ENCODE measurements around the gene KRTAP10-7.

Gene KRTAP10-7

GRCh38 chr21:44602463-44602850, 2.1 kb downstream of the KRTAP10-7 start:
- TF ChIP-seq REST (IDR thresholded peaks at IDR 0.05; ENCODE audit: insufficient read depth in 1 of 2, low read depth in 2 of 2, low read length in 2 of 2) (no peak), SIN3A (IDR thresholded peaks at IDR 0.05; ENCODE audit: borderline replicate concordance, insufficient read depth, low read length) (no peak), FOXP2 (optimal IDR thresholded peaks at IDR 0.05; ENCODE audit: borderline replicate concordance, extremely low read depth, extremely low read length, insufficient read depth) (no peak), POLR2AphosphoS5 (IDR thresholded peaks at IDR 0.05; ENCODE audit: low read depth, low read length) (no peak), TAF1 (IDR thresholded peaks at IDR 0.05; ENCODE audit: borderline replicate concordance, insufficient read depth, low read length) (no peak)

GRCh38 chr21:44603109-44603875, 2.9 kb downstream of the KRTAP10-7 start:
- TF ChIP-seq FOXP2 (optimal IDR thresholded peaks at IDR 0.05; ENCODE audit: borderline replicate concordance, extremely low read depth, extremely low read length, insufficient read depth): no peak
- TF ChIP-seq SIN3A (IDR thresholded peaks at IDR 0.05; ENCODE audit: borderline replicate concordance, insufficient read depth, low read length): no peak
- no peak for TF ChIP-seq REST (IDR thresholded peaks at IDR 0.05; ENCODE audit: insufficient read depth in 1 of 2, low read depth in 2 of 2, low read length in 2 of 2)
- TF ChIP-seq TAF1 (IDR thresholded peaks at IDR 0.05; ENCODE audit: borderline replicate concordance, insufficient read depth, low read length): no peak
- TF ChIP-seq POLR2AphosphoS5 (IDR thresholded peaks at IDR 0.05; ENCODE audit: low read depth, low read length): no peak

GRCh38 chr21:44603911-44604310, 3.5 kb downstream of the KRTAP10-7 start:
- TF ChIP-seq SIN3A (IDR thresholded peaks at IDR 0.05; ENCODE audit: borderline replicate concordance, insufficient read depth, low read length) (no peak), POLR2AphosphoS5 (IDR thresholded peaks at IDR 0.05; ENCODE audit: low read depth, low read length) (no peak), FOXP2 (optimal IDR thresholded peaks at IDR 0.05; ENCODE audit: borderline replicate concordance, extremely low read depth, extremely low read length, insufficient read depth) (no peak), REST (IDR thresholded peaks at IDR 0.05; ENCODE audit: insufficient read depth in 1 of 2, low read depth in 2 of 2, low read length in 2 of 2) (no peak), TAF1 (IDR thresholded peaks at IDR 0.05; ENCODE audit: borderline replicate concordance, insufficient read depth, low read length) (no peak)

- no peak for TF ChIP-seq TAF1 (IDR thresholded peaks at IDR 0.05; ENCODE audit: borderline replicate concordance, insufficient read depth, low read length)
- no peak for TF ChIP-seq FOXP2 (optimal IDR thresholded peaks at IDR 0.05; ENCODE audit: borderline replicate concordance, extremely low read depth, extremely low read length, insufficient read depth)
- no peak for TF ChIP-seq REST (IDR thresholded peaks at IDR 0.05; ENCODE audit: insufficient read depth in 1 of 2, low read depth in 2 of 2, low read length in 2 of 2)
- TF ChIP-seq SIN3A (IDR thresholded peaks at IDR 0.05; ENCODE audit: borderline replicate concordance, insufficient read depth, low read length): no peak
- TF ChIP-seq POLR2AphosphoS5 (IDR thresholded peaks at IDR 0.05; ENCODE audit: low read depth, low read length): no peak
Observed at GRCh38 chr21:44606495-44606894, 6.1 kb downstream of the KRTAP10-7 start.

Measured in PFSK-1 (cell line).